LNCaP clone FGC (cell line): Measurements from ENCODE around the gene ITGAE.

Experiments used
- DNase-seq: peaks from one replicate; pipeline ENCODE4 v3.0.0-alpha.2; 2011; ENCODE audit warnings: low read depth
- H3K4me3 ChIP-seq: 2 replicates; pipeline ENCODE4 v1.5.1; 2011; ENCODE audit warnings: mild to moderate bottlenecking, low read depth, low read length, control low read depth
- TF ChIP-seq, protein P1 (sequence below): IDR thresholded peaks from 2 replicates; pipeline ENCODE4 v1.5.1; 2012; ENCODE audit warnings: mild to moderate bottlenecking; ENCODE audit not compliant: control insufficient read depth, insufficient read depth; ENCODE audit errors: extremely low read depth

Gene ITGAE

DNA sequence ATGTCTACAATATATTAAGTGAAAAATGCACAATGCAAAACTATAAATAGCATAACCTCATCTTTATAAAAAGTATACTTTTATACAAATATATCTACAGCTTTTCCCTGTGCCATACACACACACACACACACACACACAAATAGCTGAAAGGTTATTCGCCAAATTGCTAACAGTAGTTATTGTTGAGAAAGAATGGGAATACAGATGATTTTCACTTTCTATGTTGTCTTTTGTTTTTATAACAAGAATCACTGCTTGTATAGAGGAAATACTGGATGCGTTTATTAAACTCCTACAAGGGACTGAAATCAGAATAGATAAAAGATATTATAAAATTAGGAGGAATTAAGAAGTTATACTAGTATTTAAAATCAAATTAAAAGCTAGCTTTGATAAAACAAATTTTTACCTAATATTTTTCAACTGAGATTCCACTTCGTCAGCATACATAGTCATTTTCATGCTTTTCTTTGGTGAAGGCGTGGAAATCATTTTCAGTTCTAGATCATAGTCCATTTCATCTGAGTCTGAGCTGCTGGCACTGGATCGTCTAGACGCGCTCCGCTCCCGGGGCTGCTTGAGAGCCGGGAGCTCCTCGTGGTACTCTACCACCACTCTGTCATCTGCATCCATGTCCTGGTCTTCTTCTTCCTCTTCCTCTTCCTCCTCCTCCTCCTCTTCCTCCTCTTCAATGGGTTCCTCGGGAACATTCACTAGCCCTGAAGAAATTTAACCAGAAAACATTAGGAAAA, 17.0 kb upstream of the ITGAE start:
- no peak for DNase-seq
- TF ChIP-seq, protein P1, sequence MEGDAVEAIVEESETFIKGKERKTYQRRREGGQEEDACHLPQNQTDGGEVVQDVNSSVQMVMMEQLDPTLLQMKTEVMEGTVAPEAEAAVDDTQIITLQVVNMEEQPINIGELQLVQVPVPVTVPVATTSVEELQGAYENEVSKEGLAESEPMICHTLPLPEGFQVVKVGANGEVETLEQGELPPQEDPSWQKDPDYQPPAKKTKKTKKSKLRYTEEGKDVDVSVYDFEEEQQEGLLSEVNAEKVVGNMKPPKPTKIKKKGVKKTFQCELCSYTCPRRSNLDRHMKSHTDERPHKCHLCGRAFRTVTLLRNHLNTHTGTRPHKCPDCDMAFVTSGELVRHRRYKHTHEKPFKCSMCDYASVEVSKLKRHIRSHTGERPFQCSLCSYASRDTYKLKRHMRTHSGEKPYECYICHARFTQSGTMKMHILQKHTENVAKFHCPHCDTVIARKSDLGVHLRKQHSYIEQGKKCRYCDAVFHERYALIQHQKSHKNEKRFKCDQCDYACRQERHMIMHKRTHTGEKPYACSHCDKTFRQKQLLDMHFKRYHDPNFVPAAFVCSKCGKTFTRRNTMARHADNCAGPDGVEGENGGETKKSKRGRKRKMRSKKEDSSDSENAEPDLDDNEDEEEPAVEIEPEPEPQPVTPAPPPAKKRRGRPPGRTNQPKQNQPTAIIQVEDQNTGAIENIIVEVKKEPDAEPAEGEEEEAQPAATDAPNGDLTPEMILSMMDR, result no peak

GRCh38 chr17:3815925-3816324, 14.9 kb upstream of the ITGAE start:
- no peak overlapping the region for H3K4me3 ChIP-seq
- DNase-seq, result no peak
- TF ChIP-seq, protein P1, result no peak

More for the DNA sequence above, 17.0 kb upstream of the ITGAE start:
- no peak overlapping the region for H3K4me3 ChIP-seq

- no peak for DNase-seq
- TF ChIP-seq, protein P1, result no peak
- H3K4me3 ChIP-seq, result no peak overlapping the region
These were observed 14.1 kb upstream of the ITGAE start for GRCh38 chr17:3815122-3815521.

GRCh38 chr17:3814361-3814760, 13.4 kb upstream of the ITGAE start:
- H3K4me3 ChIP-seq, result no peak overlapping the region
- TF ChIP-seq, protein P1, result no peak

DNA sequence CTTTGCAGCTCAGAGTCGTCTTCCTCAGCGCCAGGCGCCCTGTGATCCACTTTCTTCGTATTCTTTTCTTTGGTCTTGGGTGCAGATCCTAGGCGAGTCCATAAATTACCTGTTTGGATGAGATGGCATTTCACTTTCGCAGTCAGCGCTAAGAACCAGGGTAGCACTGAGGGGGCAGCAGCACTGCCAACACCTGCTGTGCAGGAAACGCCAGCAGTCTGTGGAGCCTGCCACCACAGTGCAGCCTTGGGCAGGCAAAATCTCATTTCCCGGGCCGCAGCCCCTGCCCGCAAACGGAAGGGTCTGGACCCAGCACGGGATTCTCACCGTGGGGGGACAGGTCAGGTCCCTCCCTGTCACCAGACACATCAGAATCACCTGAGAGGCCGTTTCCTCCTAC, 12.2 kb upstream of the ITGAE start:
- TF ChIP-seq, protein P1, result no peak
- no peak for DNase-seq
- H3K4me3 ChIP-seq, result no peak overlapping the region

More at GRCh38 chr17:3814361-3814760, 13.4 kb upstream of the ITGAE start:
- no peak for DNase-seq

GRCh38 chr17:3812771-3813170, 11.8 kb upstream of the ITGAE start:
- no peak overlapping the region for H3K4me3 ChIP-seq
- TF ChIP-seq, protein P1, result no peak
- DNase-seq, result no peak

- no peak overlapping the region for H3K4me3 ChIP-seq
- TF ChIP-seq, protein P1, result no peak
- DNase-seq, result no peak
These were observed 11.3 kb upstream of the ITGAE start for GRCh38 chr17:3812284-3812683.
